ENCODE measurements around the gene SRC.
"Not testable (repeated sequence)": the region's sequence is repeated elsewhere in the genome, so short reads cannot be mapped to it uniquely, and the experiment has no call there.

SRC gene

DNA sequence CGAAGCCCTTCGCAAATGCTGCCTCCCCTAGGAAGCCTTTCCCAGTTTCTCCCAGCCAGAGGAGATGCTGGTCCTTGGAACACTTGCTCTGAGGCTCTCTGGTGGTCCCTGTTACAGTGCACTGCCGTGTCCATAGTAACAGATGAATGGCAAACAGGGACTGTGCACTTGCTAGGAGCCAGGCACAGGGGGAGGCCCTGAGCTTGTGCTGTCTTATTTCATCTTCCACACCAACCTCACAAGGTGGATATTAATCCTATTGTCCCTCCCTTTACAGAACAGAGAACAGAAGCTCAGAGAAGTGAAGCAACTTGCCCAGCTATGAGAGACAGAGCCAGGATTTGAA is 19.0 kb downstream of the SRC start:
- peak in 1 of 3 experiments; percentile 24 for DNase-seq

DNA sequence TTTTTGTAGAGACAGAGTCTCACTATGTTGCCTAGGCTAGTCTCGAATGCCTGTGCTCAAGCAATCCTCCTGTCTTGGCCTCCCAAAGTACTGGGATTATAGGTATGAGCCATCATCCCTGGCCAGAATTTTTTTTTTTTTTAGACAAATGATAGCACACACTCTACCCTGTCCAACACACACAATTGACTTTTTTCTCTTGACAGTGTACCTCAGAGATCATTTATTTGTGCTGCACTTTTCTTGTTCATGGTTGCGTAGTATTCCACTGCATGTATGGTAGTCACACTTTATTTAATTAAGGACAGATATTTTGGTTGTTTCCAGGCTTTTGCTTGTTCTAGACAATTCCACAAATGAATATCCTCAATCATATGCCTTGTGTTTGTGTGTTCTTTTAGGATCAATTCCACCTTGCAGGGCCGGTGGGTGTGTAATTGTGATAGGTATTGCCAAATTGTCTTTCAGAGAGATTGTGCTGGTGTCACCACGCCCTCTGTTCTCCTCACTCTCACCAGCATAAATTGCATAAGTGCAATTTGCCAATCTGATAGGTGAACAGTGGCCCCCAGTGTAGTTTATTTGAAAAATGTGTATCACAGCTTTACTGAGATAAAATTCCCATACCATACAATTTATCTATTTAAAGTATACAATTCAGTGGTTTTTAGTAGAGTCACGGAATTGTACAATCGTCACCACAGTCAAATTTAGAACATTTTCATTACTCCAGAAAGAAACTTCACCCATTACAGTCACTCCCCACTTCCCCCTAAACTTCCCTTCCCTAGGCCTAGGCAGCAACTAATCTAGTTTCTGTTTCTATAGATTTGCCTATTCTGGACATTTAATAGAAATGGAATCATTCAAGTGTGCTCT is 20.1 kb downstream of the SRC start:
- DNase-seq, result no peak

DNA sequence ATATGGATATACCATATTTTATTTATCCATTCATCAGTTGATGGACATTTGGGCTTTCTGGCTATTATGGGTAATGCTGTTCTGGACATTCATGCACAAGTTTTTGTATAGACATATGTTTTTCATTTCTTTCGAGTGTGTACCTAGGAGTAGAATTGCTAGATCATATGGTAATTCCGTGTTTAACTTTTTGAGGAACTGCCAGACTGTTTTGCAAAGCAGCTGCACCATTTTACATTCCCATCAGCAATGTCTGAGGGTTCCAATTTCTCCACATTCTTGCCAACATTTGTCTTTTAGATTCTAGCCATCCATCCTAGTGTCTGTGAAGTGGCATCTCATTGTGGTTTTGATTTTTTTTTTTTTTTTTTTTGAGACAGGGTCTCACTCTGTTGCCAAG is 20.8 kb downstream of the SRC start:
- no peak for DNase-seq

DNA sequence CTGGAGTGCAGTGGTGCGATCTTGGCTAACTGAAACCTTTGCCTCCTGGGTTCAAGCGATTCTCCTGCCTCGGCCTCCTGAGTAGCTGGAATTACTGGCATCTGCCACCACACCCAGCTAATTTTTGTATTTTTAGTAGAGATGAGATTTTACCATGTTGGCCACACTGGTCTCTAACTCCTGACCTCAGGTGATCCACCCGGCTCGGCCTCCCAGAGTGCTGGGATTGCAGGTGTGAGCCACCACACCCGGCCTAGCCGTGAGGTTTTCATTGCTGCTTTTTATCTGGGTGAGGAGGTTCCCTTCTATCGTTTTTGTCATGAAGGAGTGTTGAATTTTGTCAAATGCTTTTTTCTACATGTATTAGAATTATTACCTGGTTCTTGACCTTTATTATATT is 23.9 kb downstream of the SRC start:
- no peak for DNase-seq

DNA sequence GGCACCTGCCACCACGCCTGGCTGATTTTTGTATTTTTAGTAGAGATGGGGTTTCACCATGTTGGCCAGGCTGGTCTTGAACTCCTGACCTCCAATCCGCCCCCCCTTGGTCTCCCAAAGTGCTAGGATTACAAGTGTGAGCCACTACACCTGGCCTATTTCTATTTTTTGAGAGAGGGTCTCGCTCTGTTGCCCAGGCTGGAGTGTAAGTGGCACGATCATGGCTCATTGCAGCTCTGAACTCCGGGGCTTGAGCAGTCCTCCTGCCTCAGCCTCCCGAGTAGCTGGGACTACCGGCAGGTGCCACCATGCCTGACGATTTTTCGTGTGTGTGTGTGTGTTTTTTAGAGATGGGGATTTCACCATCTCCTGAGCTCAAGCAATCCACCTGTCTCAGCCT is 25.9 kb downstream of the SRC start:
- DNase-seq, result not testable (repeated sequence)

DNA sequence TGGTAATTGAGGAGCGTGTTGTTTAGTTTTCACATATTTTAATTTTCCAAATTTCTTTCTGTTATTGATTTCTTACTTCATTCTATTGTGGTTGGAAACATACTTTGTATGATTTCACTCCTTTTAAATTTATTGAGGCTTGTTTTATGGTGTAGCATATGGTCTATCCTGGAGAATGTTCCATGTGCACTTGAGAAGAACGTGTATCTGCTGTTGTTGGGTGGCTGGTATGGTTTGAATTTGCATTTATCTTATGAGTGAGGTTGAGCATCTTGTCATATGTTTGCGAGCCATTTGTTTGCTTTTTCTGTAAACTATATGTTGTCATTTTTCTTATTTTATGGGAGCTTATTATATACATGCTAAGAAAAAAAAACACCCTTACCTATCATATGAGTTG is 26.5 kb downstream of the SRC start:
- DNase-seq, result no peak

DNA sequence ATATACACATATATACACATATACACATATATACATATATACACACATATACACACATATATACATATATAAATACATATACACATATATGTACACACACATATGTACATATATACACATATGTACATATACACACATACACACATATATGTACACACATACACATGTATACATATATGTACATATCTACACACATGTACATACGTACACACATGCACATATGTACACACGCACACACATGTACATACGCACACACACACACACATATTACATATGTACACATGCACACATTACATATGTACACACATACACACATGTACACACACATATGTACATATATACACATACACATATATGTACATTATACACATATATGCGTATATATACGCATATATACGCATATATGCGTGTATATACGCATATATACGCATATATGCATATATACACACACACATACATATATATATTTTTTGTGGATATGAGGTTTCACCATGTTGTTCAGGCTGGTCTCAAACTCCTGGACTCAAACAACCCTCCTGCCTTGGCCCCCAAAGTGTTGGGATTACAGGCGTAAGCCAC is 27.2 kb downstream of the SRC start:
- DNase-seq, result no peak

DNA sequence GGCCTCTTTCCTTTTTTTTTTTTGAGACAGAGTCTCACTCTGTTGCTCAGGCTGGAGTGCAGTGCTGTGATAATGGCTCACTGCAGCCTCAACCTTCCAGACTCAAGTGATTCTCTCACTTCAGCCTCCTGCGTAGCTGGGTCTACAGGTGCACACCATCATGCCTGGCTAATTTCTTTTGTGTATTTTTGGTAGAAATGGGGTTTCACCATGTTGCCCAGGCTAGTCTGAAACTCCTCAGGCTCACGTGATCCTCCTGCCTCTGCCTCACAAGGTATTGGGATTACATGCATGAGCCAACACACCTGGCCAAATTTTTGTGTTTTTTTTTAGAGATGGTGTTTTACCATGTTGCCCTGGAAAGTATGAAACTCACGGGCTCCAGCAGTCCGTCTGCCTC is 29.3 kb downstream of the SRC start:
- DNase-seq, result no peak

DNA sequence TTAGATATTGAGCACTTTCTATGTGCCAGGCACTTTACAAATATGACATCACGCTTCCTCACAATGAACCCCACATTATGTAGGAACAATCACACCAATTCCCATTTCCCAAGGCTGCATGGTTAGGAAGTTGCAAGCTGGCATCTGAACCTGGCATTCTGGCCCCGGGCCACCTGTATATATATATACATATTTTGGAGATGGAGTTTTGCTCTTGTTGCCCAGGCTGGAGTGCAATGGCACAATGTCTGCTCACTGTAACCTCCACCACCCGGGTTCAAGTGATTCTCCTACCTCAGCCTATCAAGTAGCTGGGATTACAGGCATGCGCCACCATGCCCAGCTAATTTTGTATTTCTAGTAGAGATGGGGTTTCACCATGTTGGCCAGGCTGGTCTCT is 30.4 kb downstream of the SRC start:
- no peak for DNase-seq

DNA sequence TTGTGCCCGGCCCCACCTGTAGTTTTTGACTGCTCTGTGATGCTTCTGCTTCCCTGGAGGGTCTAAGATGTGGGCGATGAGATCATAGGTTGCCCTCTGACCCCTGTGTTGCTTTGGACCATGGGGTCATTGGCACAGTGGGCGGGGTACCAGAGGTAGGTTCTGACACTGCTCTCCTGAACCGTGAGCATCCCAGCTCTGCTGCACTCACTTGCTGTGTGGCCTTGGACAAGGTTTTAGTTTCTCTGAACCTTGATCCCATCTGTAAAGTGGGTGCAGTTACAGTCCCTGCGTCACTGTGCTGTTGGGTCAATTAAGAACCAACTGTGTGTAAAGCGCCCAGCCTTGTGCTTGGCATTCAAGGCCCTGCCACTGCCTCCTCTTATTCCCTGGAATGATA is 30.9 kb downstream of the SRC start:
- no peak for DNase-seq

DNA sequence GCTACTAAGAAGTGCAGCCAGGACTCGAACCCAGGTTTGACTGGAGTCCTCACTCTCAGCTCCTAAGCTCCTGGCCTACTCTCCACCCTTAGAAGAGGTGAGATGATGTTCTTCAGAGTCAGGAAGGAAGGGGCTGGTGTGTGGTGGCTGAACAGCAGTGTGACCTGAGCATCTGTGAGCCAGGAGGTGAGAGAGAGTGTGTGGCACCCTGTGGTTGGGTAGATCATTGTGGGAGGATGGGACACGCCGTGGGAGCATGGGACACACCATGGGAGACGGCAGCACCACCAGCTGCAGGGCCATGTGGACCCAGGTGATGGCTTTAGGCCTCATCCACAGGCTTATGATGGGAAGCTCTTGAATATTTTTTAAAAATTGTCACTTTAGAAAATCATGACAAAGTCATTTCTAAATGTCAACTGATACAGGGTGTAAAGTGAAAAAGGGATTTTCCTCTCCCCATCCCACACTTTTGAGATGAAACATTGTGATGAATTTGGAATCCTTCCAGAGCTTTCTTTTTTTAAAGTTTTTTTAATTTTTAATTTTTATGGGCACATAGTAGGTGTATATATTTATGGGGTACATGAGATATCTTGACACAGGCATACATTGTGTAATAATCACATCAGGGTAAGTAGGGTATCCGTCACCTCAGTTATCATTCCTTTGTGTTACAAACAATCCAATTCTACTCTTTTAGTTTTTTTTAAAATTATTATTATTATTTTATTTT is 31.6 kb downstream of the SRC start:
- DNase-seq, result no peak

DNA sequence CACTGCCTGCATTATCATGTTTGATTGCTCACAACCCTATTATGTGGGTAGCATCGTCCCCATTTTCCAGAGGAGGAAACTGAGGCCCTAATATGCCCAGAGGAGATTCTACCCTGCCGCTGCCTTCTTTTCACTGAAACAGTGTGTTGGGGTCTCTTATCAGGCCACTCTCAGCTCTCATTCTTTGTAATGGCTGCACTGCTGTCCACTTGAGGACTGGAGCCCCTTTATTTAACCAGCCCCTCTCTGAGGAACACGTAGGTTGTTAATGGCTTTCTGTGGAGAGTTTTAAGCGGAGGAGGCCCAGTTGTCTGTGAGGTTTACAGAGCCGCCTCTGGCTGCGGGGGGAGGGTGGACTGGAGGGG is 32.5 kb downstream of the SRC start:
- DNase-seq, result no peak

DNA sequence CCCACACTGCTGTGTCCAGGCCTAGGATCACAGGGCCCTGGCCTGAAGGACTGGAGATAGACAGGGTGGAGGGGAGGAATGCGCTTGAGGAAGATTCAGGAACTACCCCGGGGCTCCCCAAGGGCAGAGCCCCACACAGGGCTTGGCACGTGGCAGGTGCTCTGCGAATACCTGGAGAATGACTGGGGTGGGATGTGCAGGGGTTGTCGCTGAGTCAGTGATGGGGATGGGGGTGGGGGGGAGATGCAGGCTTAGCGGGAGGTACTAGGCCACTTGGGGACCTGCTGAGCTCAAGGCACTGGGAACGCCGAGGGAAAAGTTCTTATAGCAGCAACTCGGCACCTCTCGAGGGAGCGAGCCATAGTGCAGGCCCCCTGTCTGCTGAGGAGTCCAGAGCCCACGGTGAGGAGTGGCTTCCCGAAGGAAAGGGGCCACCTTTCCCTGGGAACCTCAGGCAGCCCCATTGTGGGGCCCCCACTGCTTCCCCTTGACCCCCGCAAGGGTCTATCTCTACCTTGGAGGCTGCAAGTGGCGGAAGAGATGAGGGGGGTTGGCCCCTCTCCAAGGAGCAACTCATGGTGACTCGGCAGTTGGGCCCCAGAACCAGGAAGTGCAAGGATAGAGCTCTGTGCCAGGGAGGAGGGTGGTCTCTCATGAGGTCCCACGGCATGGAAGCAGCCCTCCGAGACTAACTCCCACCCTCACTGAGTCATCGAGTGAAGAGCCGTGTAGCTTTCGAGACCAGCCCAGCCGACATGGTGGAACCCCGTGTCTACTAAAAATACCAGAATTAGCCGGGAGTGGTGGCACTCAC is 33.1 kb downstream of the SRC start:
- no peak for DNase-seq

DNA sequence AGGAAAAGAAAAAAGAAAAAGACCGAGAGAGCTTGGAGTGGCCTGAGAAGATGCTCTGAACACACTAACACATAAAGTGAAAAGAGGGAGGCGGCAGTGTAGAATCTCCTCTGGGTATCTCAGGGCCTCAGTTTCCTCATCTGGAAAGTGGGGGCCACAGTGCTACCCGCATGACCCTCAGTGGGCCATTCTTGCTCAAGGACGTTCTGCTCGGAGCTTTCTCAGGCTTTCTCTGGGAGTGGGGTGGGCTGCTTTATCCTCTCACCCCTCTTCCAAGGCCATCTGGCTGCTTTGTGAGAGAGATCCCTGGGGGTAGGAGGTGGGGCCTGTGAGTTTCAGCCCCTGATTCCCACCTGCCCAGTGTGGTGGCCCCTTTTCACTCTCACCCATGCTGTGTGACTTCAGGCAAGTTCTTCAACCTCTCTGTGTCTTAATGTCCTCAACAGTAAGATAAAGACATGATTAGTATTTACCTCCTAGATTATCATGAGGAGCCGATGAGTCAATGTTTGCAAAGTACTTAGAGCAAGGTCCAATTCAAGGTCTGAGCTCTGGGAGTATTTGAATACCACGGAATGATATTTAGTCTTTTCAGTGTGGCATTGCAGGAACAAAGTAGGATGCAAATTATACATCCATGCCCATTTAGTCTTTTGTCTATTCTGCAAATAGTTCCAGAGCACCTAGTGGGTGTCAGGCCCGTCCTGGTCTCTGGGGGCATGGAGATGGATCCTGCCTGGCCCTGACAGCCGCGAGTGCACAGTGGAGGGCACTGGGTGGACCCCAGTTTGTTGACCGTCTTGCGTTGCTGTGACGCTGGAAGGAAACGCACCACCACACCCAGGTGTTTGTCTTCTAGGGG is 34.3 kb downstream of the SRC start:
- peak in 1 of 3 experiments; percentile 36 for DNase-seq

DNA sequence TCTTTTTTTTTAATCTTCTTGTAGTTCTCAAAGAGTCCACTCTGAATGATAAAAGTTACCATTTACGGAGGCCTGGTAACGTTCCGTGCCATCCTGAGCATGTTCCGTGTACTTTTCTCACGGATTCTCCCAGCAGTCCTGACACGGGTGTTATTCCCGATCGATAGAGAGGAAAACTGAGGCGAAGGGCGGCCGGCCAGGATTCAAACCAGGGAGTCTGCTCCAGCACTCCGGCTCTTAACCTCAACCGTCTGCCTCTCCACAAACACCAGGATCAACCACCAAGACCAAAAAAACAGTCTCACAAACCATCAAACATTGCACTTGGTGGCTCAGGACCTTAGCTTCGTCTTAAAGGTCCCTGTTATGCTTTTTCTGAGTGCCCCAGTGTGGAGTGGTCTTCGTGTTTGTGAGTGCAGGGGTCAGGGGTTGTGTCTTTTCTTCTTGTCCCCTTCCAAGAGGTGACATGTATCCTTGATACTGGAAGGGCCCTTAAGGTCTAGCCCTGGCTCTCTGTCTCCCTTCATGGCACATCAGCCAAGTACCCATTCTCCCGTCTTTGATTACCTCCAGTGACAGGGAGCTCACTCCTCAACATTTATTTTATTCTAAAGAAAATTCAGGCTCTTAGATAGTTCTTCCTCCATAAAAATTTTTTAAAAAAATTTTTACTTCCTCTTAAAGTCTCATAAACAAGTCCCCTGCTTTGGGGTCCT is 35.1 kb downstream of the SRC start:
- DNase-seq, result no peak

DNA sequence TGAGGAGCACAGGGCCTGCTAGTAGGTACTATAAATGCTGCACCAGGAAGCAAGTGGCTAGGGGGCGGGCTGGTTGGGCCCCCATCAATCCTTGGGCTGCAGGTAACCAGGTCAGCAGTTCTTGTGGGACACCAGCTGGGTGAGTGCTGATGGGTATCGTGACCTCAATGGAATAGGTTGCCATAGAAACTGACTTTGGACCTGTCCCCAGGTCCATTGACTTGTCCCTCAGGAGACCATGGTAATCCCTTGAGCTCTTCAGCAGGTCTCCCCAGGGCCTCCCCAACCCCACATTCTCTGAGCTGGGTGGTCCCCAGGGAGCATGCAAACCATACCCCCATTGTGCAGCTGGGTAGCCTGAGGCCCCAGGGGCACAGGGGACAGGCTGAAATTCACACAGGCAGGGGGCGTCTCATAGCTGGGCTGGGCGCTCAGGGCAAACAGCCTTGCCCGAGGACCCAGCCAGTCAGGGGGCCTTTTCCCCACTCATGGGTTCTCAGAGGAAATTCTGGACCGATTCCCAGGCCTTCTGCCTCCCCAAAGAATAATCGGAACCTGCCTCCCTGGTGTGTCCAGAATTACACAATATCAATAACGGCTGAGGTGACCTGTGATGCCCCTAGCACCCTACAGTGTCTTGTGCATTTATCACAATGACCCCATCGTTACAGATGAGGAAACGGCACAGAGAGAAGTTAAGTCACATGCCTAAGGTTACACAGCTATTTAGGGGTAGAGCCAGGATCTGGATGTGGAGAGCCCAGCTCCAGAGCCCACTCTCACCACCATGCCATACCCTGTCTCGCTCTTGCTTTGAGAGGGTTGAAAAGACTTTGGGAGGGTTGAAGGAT is 35.9 kb downstream of the SRC start:
- no peak for DNase-seq

DNA sequence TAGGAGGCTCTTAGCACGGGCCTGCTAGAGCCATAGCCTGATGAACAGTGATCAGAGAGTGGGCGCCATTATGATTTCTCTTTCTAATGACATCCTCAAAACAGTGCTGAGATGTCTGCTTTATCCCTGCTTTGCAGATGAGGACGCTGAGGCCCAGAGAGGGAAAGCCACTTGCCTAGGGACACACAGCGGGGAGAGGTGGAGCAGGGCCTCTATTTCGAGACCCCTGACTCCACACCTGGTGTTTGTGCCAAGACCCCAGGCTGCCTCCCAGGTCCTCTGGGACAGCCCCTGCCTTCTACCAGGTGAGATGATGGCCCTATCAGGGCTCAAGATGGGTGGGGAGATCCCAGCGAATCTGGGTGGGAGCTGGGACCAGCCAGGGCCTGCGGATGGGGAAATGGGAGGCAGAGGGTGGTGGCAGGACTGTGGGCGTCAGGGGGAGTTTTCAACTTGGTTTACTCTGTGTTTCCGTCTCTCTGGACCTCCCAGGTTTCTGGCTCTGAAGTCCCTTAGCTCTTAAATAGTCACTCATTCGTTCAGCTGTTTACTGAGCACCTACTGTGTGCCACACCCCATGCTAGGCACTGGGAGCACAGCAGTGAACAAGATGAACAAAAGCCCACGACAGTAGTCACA is 36.7 kb downstream of the SRC start:
- DNase-seq, result no peak

DNA sequence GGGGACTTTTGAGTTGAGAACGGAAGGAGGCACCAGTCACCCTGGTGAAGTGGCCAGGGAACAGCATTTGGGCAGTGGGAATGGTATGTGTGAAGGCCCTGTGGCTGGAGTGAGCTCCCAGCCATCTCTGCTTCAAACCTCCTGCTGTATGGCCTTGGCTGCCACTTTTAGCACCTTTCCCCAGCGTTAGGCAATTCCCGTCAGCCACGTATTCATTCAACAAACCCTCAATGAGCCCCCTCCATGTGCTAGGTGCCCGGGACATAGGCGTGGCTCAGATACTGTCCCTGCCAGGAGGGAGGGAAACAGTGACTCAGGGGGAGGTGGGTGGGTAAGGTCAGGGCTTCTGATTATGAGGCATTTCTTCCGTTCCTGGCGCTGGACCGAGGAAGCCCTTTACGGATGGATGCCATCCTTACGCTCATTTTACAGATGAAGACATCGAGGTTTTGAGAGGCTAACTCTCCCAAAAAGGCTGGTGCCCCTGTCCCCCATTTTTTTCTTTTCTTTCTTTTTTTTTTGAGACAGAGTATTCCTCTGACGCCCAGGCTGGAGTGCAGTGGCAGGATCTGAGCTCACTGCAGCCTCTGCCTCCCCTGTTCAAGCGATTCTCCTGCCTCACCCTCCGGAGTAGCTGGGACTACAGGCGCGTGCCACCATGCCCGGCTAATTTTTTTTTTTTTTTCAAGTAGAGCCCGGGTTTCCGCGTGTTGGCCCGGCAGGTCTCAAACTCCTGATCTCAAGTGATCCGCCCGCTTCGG is 37.5 kb downstream of the SRC start:
- DNase-seq, result no peak

DNA sequence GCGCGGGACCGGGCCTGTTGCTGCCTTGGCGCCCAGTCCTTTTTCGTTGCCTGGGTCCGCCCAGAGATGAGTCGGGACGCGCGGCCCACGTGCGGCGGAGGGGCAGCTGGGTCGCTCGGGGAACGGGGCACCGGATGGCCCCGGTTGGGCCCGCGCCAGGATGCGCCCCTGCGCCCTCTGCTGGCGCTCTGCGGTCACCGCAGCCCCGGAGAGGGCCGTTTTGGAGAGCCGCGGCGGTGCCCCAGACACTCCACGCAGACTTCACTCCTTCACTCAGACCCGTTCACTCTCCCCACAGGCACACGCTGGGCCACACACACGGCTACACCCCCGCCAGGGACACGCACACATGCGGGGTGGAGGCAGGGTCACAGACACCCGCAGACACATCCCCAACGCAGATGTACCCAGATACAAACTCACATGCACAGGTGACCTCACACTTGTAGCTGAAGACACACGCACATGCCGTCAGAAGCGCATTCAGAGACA is 38.8 kb downstream of the SRC start:
- DNase-seq, result peak in 1 of 3 experiments; percentile 56
